ENCODE data around the gene RNF166.

RNF166 gene

DNA sequence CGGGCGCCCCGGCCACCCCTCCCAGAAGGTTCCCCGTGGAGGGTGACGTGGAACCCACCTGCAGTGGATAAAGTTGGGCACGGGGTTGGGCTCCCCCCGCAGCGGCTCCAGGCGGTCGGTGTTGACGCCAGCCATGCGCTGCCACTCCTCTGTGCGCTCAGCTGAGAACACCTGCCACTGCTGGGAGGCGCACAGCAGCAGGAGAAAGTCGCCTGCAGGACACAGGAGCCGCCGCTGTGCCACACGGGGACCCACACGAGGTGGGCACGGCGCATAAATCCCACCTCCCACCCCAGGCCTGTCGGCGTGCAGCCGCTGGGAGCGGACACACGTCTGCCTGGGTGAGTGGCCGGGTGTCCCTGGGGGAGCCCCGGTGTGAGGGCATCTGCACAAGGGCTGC, 20.8 kb upstream of the RNF166 start:
- DNase-seq (ENCODE audit: extremely low read depth, low read depth), result no peak
- TF ChIP-seq CTCF (IDR thresholded peaks at IDR 0.05; ENCODE audit: low read depth, low read length), result no peak

GRCh38 chr16:88726408-88726749, 20.2 kb upstream of the RNF166 start:
- no peak for TF ChIP-seq CTCF (IDR thresholded peaks at IDR 0.05; ENCODE audit: low read depth, low read length)
- DNase-seq (ENCODE audit: extremely low read depth, low read depth), result no peak

- TF ChIP-seq CTCF (IDR thresholded peaks at IDR 0.05; ENCODE audit: low read depth, low read length), result no peak
- no peak for DNase-seq (ENCODE audit: extremely low read depth, low read depth)
Observed at GRCh38 chr16:88725609-88726407, 19.6 kb upstream of the RNF166 start.

- no peak for TF ChIP-seq CTCF (IDR thresholded peaks at IDR 0.05; ENCODE audit: low read depth, low read length)
Observed at GRCh38 chr16:88724855-88725555, 18.8 kb upstream of the RNF166 start.

DNA sequence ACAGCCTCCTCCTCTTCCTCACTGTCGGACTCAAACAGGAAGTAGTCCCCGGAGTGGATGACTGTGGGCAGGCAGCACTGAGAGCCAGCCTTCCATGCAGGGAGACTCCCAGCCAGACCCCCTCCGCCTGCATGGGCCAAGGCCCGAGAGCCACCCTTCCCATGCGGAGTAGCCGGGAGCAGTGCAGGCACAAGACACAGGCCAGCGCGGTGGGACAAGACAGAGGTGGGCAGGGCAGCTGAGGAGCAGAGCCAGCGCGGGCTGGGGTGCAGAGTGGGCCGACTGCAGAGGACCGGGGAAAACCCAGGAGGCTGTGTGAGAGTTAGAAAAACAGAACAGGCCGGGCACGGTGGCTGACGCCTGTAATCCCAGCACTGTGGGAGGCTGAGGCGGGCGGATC, 17.7 kb upstream of the RNF166 start:
- no peak for DNase-seq (ENCODE audit: extremely low read depth, low read depth)
- no peak for TF ChIP-seq CTCF (IDR thresholded peaks at IDR 0.05; ENCODE audit: low read depth, low read length)

More at GRCh38 chr16:88724855-88725555, 18.8 kb upstream of the RNF166 start:
- no peak for DNase-seq (ENCODE audit: extremely low read depth, low read depth)

DNA sequence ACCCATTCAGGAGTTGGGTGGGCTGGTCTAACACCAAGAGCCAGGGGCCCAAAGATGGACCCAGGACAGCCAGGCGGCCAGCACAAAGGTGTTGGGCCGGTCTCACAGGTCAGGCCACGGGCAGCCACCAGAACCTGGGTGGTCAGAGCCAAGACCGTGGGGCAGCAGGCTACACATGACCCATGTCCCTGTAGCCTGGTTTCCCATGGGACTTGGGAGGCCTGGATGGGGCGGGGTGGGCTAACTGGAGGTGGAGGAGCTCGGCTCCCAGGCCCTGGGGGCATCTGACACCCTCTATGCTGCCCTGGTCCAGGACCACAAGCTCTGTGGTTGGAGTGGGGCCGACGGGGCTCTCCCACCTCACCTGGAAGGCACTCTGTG, 17.3 kb upstream of the RNF166 start:
- DNase-seq (ENCODE audit: extremely low read depth, low read depth), result no peak
- no peak for TF ChIP-seq CTCF (IDR thresholded peaks at IDR 0.05; ENCODE audit: low read depth, low read length)

DNA sequence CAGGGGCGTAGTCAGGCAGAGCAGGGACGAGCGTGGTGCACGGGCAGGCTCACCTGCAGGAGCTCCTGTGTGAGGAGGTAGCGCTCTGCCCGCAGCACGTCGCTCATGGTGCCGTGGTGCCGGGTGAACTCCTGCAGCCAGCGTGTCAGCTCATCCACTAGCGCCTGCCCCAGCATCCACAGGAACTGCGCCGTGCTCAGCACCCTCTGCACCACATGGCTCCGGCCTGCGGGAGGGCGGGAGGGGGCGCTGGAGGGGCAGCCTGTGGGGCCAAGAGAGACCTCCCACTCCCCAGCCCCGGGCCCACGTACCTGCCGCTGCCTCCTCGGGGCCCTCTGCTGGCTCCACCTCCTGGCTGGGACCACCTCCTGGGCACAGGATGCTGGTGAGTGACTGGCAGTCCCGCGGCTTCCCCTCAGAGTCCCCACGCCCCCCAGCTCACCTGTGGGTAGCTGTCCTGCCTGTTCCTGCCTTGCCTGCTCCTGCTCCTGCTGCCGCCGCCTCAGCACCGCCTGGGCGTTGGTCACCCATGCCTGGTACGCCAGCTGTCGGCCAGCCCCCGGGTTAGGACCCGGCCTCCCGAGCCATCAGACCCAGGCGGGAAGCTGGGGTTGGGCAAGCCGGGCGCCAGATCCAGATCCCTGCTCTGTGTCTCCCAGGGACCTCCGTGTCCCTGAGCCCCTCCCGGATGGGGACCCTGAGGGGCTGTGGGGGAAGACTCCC, 16.7 kb upstream of the RNF166 start:
- no peak for TF ChIP-seq CTCF (IDR thresholded peaks at IDR 0.05; ENCODE audit: low read depth, low read length)
- no peak for DNase-seq (ENCODE audit: extremely low read depth, low read depth)
